Prostate gland (tissue), 2 donors: ENCODE results near the gene MS4A4A. TPM values are rescaled to one million over a fixed set of nuclear protein-coding genes. Genes with fewer than 3 reads are reported as not detected.

ENCODE experiments used
- DNase-seq: peaks from one replicate; pipeline ENCODE4 v3.0.0-alpha.2; 2019; ENCODE audit warnings: low spot score
- H3K27ac ChIP-seq, 2 donors: fragments of 200-600 bp; sonication (generic); 2 replicates each; pipeline ENCODE4 v1.5.1; 2017 to 2019
- H3K27me3 ChIP-seq: fragments of 200-600 bp; sonication (generic); replicated peaks from 2 replicates; pipeline ENCODE4 v1.5.1; 2019; ENCODE audit not compliant: insufficient read depth
- H3K36me3 ChIP-seq, 2 donors: fragments of 200-600 bp; sonication (generic); 1 replicate in 1 of 2; 2 replicates in 1 of 2; pipeline versions ENCODE4 v1.5.1 to v1.8.1; 2017 to 2019
- H3K4me1 ChIP-seq: fragments of 200-600 bp; sonication (generic); replicated peaks from 2 replicates; pipeline ENCODE4 v1.5.1; 2019
- H3K4me3 ChIP-seq, 2 donors: fragments of 200-600 bp; sonication (generic); 2 replicates each; pipeline ENCODE4 v1.5.1; 2017 to 2019
- H3K9me3 ChIP-seq: fragments of 200-600 bp; sonication (generic); 2 replicates; pipeline ENCODE4 v1.5.1; 2017
- POLR2A ChIP-seq: fragments of 450-650 bp; IDR thresholded peaks from one replicate; pipeline ENCODE4 v1.6.1; 2016; ENCODE audit warnings: antibody characterized with exemption, mild to moderate bottlenecking
- POLR2AphosphoS5 ChIP-seq: sonication (generic); formaldehyde crosslinking; IDR thresholded peaks from one replicate; pipeline ENCODE4 v1.6.1; 2017; ENCODE audit warnings: antibody characterized with exemption
- WGBS: methylation state at CpG from one replicate; pipeline ENCODE4 v1.1.5; 2018; 5-methylcytosine and 5-hydroxymethylcytosine counted together
- intact Hi-C: fragments of 100-400 bp; cut with DNase I; formaldehyde crosslinking; loops from one replicate; pipeline ENCODE4 v1.14.2; 2022
- total RNA-seq, 2 donors: library from RNA; depleted of rRNA; stranded (reverse); fragments of >200 nt; gene quantifications; one replicate each; pipeline ENCODE4 v1.1.0, GENCODE V29; 2016
- TF ChIP-seq, protein P1 (sequence below), 4 experiments: fragments of 200-600 bp in 2 of 4; fragments of 450-650 bp in 2 of 4; sonication (generic) in 2 of 4; IDR thresholded peaks; 1 replicate in 3 of 4; 2 replicates in 1 of 4; pipeline ENCODE4 v1.5.1; 2016 to 2019; ENCODE audit warnings: antibody characterized with exemption in 4 of 4, mild to moderate bottlenecking in 2 of 4, moderate library complexity in 2 of 4

The MS4A4A gene
- total RNA-seq, 2 donors from 2014 or later, result 2.1 to 10.6 TPM

DNA sequence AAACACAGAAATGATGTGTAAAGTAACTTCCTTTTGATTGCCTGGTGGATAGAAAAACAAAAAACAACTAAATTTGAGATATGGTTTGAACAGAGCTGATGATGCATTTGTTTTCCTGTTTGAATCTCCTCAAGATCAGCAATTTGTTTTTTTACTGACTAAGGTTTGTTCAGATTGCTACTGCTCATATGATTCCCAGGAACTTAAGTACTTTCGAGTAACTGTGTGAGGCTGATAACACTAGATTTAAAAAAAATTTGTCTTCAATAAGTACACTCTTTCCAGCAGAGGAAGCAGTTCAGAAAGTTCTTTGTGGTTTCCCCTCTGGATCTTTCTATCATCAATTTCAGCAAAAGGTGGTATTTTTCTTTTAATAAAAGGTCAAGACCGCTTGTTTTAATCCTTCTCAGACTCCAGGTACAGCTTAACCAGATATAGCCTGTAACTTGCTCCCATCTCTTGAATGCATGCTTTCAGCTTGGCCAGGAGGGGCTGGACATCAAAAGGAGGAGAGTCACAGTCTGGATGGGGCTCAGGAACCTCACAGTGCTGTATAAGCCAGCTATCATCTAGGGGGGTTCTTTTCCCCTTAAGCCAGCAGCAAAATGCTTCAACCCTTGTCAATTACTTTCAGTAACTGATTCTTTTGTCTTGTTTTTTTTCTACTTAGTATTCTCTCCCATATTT lies 34.3 kb downstream of the MS4A4A start:
- TF ChIP-seq POLR2AphosphoS5 (no peak), POLR2A (no peak)
- TF ChIP-seq, protein P1, sequence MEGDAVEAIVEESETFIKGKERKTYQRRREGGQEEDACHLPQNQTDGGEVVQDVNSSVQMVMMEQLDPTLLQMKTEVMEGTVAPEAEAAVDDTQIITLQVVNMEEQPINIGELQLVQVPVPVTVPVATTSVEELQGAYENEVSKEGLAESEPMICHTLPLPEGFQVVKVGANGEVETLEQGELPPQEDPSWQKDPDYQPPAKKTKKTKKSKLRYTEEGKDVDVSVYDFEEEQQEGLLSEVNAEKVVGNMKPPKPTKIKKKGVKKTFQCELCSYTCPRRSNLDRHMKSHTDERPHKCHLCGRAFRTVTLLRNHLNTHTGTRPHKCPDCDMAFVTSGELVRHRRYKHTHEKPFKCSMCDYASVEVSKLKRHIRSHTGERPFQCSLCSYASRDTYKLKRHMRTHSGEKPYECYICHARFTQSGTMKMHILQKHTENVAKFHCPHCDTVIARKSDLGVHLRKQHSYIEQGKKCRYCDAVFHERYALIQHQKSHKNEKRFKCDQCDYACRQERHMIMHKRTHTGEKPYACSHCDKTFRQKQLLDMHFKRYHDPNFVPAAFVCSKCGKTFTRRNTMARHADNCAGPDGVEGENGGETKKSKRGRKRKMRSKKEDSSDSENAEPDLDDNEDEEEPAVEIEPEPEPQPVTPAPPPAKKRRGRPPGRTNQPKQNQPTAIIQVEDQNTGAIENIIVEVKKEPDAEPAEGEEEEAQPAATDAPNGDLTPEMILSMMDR (IDR thresholded peaks at IDR 0.05), result no peak
- 58% methylated on average over 2 of the region's 2 CpGs for WGBS
- intact Hi-C loops, result no loop called here

DNA sequence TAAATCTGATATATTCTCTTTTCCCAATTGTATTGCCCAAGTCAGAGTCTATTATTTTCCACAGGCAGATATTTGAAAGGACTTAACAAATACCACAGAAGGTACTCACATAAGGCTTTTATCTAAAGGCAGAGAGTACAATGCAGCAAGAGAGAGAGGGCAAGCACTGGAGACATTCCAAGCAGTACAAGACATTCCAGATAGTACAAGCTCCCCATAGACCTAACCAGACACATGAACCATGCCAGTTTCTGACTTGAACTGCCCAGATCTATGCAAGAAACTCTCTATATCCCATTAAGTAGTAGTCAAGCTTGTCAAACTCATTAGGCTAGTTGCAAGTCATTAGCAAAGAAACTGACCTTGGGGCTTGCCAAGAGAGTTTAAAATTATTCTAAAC lies 35.4 kb downstream of the MS4A4A start:
- Histone ChIP-seq H3K27ac (no peak overlapping the region), H3K4me3 (no peak overlapping the region), H3K9me3 (no peaks in the 10 kb centered on the region), H3K36me3 (no peaks in the 10 kb centered on the region), H3K27me3 (no peaks in the 10 kb centered on the region), H3K4me1 (no peaks in the 10 kb centered on the region)
- intact Hi-C loops, result no loop called here
- DNase-seq, result no peak
- TF ChIP-seq, protein P1 (IDR thresholded peaks at IDR 0.05), result no peak
- TF ChIP-seq POLR2AphosphoS5, result no peak
- TF ChIP-seq POLR2A, result no peak

More for the DNA sequence above, 34.3 kb downstream of the MS4A4A start:
- no peaks in the 10 kb centered on the region for H3K9me3 ChIP-seq
- H3K36me3 ChIP-seq, result no peaks in the 10 kb centered on the region
- no peak overlapping the region for H3K27ac ChIP-seq
- H3K4me1 ChIP-seq, result no peaks in the 10 kb centered on the region
- no peak for DNase-seq
- no peaks in the 10 kb centered on the region for H3K27me3 ChIP-seq
- H3K4me3 ChIP-seq, result no peak overlapping the region

DNA sequence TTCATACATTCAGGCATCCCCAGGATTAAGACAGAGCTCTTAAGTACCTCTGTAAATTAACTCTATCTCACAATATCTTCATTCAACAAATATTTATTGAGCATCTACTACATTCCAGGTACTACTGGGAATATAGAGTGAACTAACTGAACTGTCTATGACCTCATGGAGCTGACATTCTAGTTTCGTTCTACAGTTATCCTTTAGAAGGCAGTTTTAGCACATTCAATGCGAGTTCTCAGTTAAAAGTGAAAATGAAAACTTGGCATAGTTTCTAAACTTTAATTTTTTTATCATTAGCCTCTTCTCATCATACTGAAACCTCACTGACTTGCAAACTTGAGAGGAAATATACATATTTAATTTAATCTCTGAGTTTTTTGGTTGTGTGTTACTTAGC lies 35.9 kb downstream of the MS4A4A start:
- Histone ChIP-seq H3K9me3 (no peaks in the 10 kb centered on the region), H3K4me3 (no peak overlapping the region), H3K27ac (no peak overlapping the region), H3K36me3 (no peaks in the 10 kb centered on the region), H3K27me3 (no peaks in the 10 kb centered on the region), H3K4me1 (no peaks in the 10 kb centered on the region)
- 67% methylated on average over 2 of the region's 2 CpGs for WGBS
- intact Hi-C loops, result no loop called here
- no peak for TF ChIP-seq POLR2A
- no peak for TF ChIP-seq POLR2AphosphoS5
- TF ChIP-seq, protein P1 (IDR thresholded peaks at IDR 0.05), result no peak
- DNase-seq, result no peak

DNA sequence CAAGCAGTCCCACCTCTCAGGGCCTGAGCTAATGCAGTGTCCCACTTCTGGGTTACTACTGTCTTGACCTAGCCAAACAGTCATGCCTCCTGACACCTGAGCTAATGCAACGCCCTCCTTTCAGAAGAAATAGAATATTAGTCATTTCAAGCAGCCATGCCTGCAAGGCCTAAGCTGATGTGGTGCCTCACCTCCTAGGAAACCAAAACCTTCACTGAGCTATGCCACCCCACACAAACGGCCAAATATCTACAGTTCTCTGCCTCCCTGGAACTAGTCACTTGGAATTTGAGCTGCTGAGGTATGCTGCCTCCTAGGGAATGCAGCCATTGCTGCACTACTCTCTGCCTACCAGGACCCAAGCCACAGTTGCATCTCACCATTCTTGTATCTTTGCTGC lies 38.3 kb downstream of the MS4A4A start:
- intact Hi-C loops, result no loop called here
- Histone ChIP-seq H3K4me1 (no peaks in the 10 kb centered on the region), H3K27me3 (no peaks in the 10 kb centered on the region), H3K4me3 (no peak overlapping the region), H3K36me3 (no peaks in the 10 kb centered on the region), H3K9me3 (no peaks in the 10 kb centered on the region), H3K27ac (no peak overlapping the region)
- no peak for DNase-seq
- WGBS, result 83% methylated on average over 2 of the region's 2 CpGs
- TF ChIP-seq POLR2AphosphoS5, result no peak
- TF ChIP-seq POLR2A, result no peak
- TF ChIP-seq, protein P1 (IDR thresholded peaks at IDR 0.05), result no peak

DNA sequence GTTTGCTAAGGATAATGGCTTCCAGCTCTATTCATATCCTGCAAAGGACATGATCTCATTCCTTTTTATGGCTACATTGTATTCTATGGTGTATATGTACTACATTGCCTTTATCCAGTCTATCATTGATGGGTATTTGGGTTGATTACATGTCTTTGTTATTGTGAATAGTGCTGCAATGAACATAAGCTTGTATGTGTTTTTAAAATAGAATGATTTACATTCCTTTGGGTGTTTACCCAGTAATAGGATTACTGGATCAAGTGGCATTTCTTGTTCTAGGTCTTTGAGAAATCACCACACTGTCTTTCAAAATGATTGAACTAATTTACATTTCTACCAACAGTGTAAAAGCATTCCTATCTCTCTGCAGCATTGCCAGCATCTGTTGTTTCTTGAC lies 40.6 kb downstream of the MS4A4A start:
- DNase-seq, result no peak
- H3K27ac ChIP-seq, result no peak overlapping the region
- H3K9me3 ChIP-seq, result no peaks in the 10 kb centered on the region
- no peak for TF ChIP-seq POLR2AphosphoS5
- TF ChIP-seq POLR2A, result no peak
- TF ChIP-seq, protein P1 (IDR thresholded peaks at IDR 0.05), result no peak
- no peaks in the 10 kb centered on the region for H3K4me1 ChIP-seq
- H3K36me3 ChIP-seq, result no peaks in the 10 kb centered on the region
- no peaks in the 10 kb centered on the region for H3K27me3 ChIP-seq
- intact Hi-C loops, result no loop called here
- no peak overlapping the region for H3K4me3 ChIP-seq
